Measurements from ENCODE around the gene SLC6A18.

Gene SLC6A18

GRCh38 chr5:1241509-1242080 lies 16.4 kb downstream of the SLC6A18 start:
- no peak for TF ChIP-seq CTCF (IDR thresholded peaks at IDR 0.05; ENCODE audit: low read depth, low read length, missing control alignments)
- no peak for DNase-seq (ENCODE audit: low read depth)
- H3K4me3 ChIP-seq (ENCODE audit: low read depth, low read length), result no peak overlapping the region

GRCh38 chr5:1242733-1243486 lies 17.7 kb downstream of the SLC6A18 start:
- no peak for DNase-seq (ENCODE audit: low read depth)
- no peak for TF ChIP-seq CTCF (IDR thresholded peaks at IDR 0.05; ENCODE audit: low read depth, low read length, missing control alignments)
- no peak overlapping the region for H3K4me3 ChIP-seq (ENCODE audit: low read depth, low read length)

GRCh38 chr5:1243487-1244130 lies 18.4 kb downstream of the SLC6A18 start:
- no peak for DNase-seq (ENCODE audit: low read depth)
- no peak for TF ChIP-seq CTCF (IDR thresholded peaks at IDR 0.05; ENCODE audit: low read depth, low read length, missing control alignments)
- H3K4me3 ChIP-seq (ENCODE audit: low read depth, low read length), result no peak overlapping the region

GRCh38 chr5:1244255-1244654 lies 19.1 kb downstream of the SLC6A18 start:
- no peak for DNase-seq (ENCODE audit: low read depth)
- H3K4me3 ChIP-seq (ENCODE audit: low read depth, low read length), result no peak overlapping the region
- no peak for TF ChIP-seq CTCF (IDR thresholded peaks at IDR 0.05; ENCODE audit: low read depth, low read length, missing control alignments)

- no peak overlapping the region for H3K4me3 ChIP-seq (ENCODE audit: low read depth, low read length)
- DNase-seq (ENCODE audit: low read depth), result no peak
- no peak for TF ChIP-seq CTCF (IDR thresholded peaks at IDR 0.05; ENCODE audit: low read depth, low read length, missing control alignments)
These were observed 19.8 kb downstream of the SLC6A18 start for GRCh38 chr5:1244976-1245375.

GRCh38 chr5:1245905-1246576 lies 20.9 kb downstream of the SLC6A18 start:
- no peak overlapping the region for H3K4me3 ChIP-seq (ENCODE audit: low read depth, low read length)
- no peak for DNase-seq (ENCODE audit: low read depth)

More at GRCh38 chr5:1245905-1246576, 20.9 kb downstream of the SLC6A18 start:
- no peak for TF ChIP-seq CTCF (IDR thresholded peaks at IDR 0.05; ENCODE audit: low read depth, low read length, missing control alignments)

All from GM12864 (cell line).